NB4 (cell line): ENCODE data around the gene CNGB1.
A peak's percentile ranks its signal among the peaks of the same experiment; 100 is the strongest.

Experiments used
- DNase-seq: peaks from one replicate; pipeline ENCODE4 v3.0.0; 2010; ENCODE audit warnings: low read depth
- H3K4me3 ChIP-seq: one replicate; pipeline ENCODE4 v1.5.1; 2011; ENCODE audit warnings: mild to moderate bottlenecking, low read depth, low read length, moderate library complexity
- MYC ChIP-seq: IDR thresholded peaks from 2 replicates; pipeline ENCODE4 v1.6.1; 2011; ENCODE audit warnings: low read depth, low read length
- POLR2A ChIP-seq: IDR thresholded peaks from 2 replicates; pipeline ENCODE4 v1.6.1; 2011; ENCODE audit warnings: mild to moderate bottlenecking; ENCODE audit not compliant: insufficient read length; ENCODE audit errors: extremely low read depth
- TF ChIP-seq, protein P1 (sequence below): IDR thresholded peaks from 2 replicates; pipeline ENCODE4 v1.6.1; 2011; ENCODE audit warnings: low read depth, low read length
- TF ChIP-seq, protein P2 (sequence below): IDR thresholded peaks from one replicate; pipeline ENCODE4 v1.5.1; 2012; ENCODE audit warnings: low read depth, low read length

Gene CNGB1

DNA sequence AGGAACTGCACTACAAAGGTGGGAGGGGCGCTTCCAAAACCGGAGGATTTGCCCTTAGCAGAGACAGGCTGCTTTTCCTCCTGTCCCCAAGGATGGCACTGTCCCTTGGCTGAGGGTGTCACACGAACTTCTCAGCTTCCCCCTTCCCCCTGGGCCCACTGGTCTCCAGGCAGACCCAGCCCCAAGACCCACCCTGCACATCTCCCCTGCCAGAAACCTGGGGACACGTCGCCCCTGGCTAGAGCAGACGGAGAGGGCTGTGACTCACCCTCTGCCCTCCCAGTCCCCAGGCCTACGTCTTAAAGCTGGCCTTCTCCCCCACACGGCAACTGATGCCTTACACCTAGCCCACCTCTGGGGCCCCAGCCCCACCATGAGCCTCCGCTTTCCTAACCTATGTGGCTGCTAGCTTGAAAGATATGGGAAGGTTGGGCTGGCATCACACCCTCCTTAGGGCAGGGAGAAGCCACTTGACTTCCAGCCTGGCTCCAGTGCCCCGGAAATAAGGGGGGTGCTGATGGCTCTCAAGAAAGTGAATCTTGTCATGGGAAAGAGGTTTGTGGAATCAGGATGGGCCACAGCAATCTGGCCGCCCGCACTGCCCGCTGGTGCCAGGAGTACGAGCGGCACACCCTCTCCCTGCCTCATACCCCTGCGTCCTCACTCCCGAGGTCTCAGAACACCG lies 24.9 kb upstream of the CNGB1 start:
- no peak for TF ChIP-seq POLR2A
- no peak overlapping the region for H3K4me3 ChIP-seq
- DNase-seq: no peak

DNA sequence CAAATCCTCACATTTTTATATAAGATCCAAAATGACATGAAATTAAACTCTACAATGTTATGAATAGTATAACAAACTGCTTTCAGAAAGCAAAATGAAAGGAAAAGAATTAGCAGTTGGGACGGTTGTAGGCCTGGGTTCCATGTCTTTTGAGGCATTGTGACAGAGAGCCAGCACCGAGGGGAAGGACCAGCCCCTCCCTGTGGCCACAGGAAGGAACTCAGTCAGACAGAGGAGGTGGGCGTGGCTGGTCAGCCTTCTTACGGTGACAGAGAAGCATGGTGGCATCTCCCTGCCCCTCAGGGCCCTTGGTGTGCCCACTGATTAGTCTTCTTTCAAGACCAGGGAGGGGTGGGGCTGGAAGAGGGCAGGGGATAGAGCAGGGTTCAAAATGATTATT lies 23.9 kb upstream of the CNGB1 start:
- TF ChIP-seq POLR2A (no peak), MYC (peak; percentile 31; the same call in 1 of the 2 replicates)
- TF ChIP-seq, protein P1, sequence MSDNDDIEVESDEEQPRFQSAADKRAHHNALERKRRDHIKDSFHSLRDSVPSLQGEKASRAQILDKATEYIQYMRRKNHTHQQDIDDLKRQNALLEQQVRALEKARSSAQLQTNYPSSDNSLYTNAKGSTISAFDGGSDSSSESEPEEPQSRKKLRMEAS: peak; percentile 65
- TF ChIP-seq, protein P2, sequence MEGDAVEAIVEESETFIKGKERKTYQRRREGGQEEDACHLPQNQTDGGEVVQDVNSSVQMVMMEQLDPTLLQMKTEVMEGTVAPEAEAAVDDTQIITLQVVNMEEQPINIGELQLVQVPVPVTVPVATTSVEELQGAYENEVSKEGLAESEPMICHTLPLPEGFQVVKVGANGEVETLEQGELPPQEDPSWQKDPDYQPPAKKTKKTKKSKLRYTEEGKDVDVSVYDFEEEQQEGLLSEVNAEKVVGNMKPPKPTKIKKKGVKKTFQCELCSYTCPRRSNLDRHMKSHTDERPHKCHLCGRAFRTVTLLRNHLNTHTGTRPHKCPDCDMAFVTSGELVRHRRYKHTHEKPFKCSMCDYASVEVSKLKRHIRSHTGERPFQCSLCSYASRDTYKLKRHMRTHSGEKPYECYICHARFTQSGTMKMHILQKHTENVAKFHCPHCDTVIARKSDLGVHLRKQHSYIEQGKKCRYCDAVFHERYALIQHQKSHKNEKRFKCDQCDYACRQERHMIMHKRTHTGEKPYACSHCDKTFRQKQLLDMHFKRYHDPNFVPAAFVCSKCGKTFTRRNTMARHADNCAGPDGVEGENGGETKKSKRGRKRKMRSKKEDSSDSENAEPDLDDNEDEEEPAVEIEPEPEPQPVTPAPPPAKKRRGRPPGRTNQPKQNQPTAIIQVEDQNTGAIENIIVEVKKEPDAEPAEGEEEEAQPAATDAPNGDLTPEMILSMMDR: peak; percentile 58
- DNase-seq: peak; percentile 86
- H3K4me3 ChIP-seq: no peak overlapping the region

DNA sequence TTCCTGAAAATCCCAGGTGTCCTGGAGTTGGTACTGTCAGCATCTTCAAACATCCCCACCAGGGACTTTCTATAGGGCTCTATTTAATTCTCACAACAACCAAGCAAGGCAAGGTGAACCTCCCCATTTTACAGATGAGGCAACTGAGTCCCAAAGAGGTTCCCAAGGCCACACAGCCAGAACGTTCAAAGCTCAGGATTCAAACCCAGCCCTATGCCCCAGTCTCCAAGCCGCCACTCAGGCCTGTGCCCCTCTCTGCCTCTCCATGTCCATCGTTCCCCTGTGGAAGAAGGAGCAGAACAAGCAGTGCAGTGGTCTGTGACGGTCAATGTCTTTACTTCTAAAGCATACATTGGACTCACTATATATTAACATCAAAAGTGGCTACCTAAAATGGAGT lies 23.4 kb upstream of the CNGB1 start:
- no peak for DNase-seq
- no peak overlapping the region for H3K4me3 ChIP-seq
- TF ChIP-seq, protein P1: no peak
- TF ChIP-seq MYC (no peak), POLR2A (no peak)
- TF ChIP-seq, protein P2: no peak

DNA sequence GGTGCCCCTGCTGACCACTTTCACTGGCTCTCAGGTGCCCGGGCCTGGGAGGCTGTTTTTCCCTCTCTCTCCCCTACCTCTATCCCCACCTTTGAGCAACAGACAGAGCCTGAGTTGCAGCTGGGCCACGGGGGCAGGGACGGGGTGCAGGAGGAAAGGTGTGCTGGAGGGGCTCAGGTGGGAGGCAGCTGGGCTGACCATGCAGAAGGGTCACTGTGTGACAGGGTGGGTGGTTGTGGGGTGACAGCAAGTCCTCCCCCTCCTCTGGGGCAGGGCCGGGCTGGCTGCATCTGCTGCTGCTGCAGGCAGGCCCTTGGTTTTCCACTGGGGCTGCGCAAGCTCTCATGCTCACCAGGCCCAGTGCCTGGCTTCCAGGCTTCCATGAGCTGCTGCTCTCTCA lies 23.0 kb upstream of the CNGB1 start:
- H3K4me3 ChIP-seq: no peak overlapping the region
- no peak for DNase-seq
- TF ChIP-seq MYC: no peak
- TF ChIP-seq, protein P2: no peak
- no peak for TF ChIP-seq POLR2A
- TF ChIP-seq, protein P1: no peak

DNA sequence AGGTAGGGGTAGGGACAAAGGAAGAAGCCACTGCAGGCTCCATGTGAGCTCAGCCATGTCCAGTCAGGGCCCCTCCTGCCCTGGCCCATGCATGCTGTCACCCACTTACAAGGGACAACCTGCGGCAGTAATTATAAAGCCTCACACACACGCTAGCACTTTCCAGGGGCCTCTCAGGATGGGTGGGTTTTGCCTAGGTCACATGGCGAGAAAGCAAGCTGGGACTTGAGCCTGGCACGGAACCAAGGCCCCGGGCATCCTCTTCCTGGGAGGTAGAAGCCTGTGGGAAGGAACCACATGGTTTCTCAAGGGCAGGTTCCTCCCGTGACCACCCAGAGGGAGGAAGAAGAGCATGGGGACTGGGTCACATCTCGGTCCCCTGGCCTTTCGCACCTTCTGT lies 22.5 kb upstream of the CNGB1 start:
- H3K4me3 ChIP-seq: no peak overlapping the region
- DNase-seq: no peak
- TF ChIP-seq, protein P2: no peak
- TF ChIP-seq MYC (no peak), POLR2A (no peak)
- TF ChIP-seq, protein P1: no peak

DNA sequence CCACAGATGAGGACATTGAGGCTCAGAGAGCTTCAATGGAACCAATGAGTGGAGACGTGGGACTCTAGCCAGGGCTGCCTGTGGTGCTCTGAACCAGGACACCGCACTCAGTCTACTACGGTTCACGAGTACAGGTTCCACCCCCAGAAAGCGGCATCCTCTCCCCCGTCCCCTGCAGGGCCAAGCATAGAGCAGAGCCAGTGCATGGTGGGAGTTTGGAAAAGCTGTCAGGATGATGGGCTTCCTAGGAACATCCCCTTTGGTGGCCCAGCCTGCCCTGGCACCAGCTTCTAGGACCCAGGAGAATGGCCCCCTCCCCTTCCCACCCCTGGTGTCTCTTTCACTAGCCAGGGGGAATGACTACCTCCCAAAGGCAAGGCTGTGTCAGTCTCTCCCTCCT lies 21.2 kb upstream of the CNGB1 start:
- no peak for TF ChIP-seq POLR2A
- TF ChIP-seq, protein P2: no peak
- TF ChIP-seq, protein P1: no peak
- no peak for TF ChIP-seq MYC
- H3K4me3 ChIP-seq: no peak overlapping the region
- no peak for DNase-seq
